ENCODE measurements around the gene DLD. TPM values are rescaled to one million over a fixed set of nuclear protein-coding genes. Genes with fewer than 3 reads are reported as not detected.
"Not testable (repeated sequence)": the region's sequence is repeated elsewhere in the genome, so short reads cannot be mapped to it uniquely, and the experiment has no call there.

The DLD gene
- total RNA-seq (2014; rRNA removed; shearing (Covaris generic)), result 113 and 119 TPM in 2 replicates

GRCh38 chr7:107890962-107891635 lies at the start of gene DLD:
DLD (plus strand) TSS chr7:107891183; CDS start chr7:107891251, 68 bp downstream.
- peaks cover 11% of the 10 kb centered on the region for H3K4me1 ChIP-seq (replicated peaks)
- no peaks in the 10 kb centered on the region for H3K27me3 ChIP-seq (replicated peaks)
- peak within 1 kb of the TSS; percentile 71 for H3K4me3 ChIP-seq
- H3K27ac ChIP-seq, result peak within 1 kb of the TSS; percentile 72
- peaks cover 36% of the 10 kb centered on the region for H3K36me3 ChIP-seq
- peak; percentile 91 for DNase-seq (ENCODE audit: low read depth in 1 of 2, low spot score in 2 of 2)
- H3K9me3 ChIP-seq (replicated peaks), result no peaks in the 10 kb centered on the region

GRCh38 chr7:107842213-107842612 lies 48.8 kb upstream of the DLD start:
- Histone ChIP-seq H3K4me1 (replicated peaks) (no peaks in the 10 kb centered on the region), H3K36me3 (no peaks in the 10 kb centered on the region), H3K4me3 (no peak overlapping the region), H3K27ac (no peak overlapping the region), H3K9me3 (replicated peaks) (no peaks in the 10 kb centered on the region), H3K27me3 (replicated peaks) (no peaks in the 10 kb centered on the region)
- DNase-seq (ENCODE audit: low read depth in 1 of 2, low spot score in 2 of 2), result no peak

- no peak for DNase-seq (ENCODE audit: low read depth in 1 of 2, low spot score in 2 of 2)
- no peaks in the 10 kb centered on the region for H3K4me1 ChIP-seq (replicated peaks)
- no peak overlapping the region for H3K27ac ChIP-seq
- H3K36me3 ChIP-seq, result no peaks in the 10 kb centered on the region
- H3K4me3 ChIP-seq, result no peak overlapping the region
- no peaks in the 10 kb centered on the region for H3K27me3 ChIP-seq (replicated peaks)
- no peaks in the 10 kb centered on the region for H3K9me3 ChIP-seq (replicated peaks)
Observed at GRCh38 chr7:107843184-107843583, 47.8 kb upstream of the DLD start.

GRCh38 chr7:107846324-107846723 lies 44.7 kb upstream of the DLD start:
- Histone ChIP-seq H3K36me3 (no peaks in the 10 kb centered on the region), H3K27me3 (replicated peaks) (0 out of 2 replicates have a peak, but pooled peaks cover 2% of the 10 kb centered on the region), H3K4me3 (no peak overlapping the region), H3K27ac (no peak overlapping the region), H3K4me1 (replicated peaks) (no peaks in the 10 kb centered on the region), H3K9me3 (replicated peaks) (no peaks in the 10 kb centered on the region)
- DNase-seq (ENCODE audit: low read depth in 1 of 2, low spot score in 2 of 2), result no peak

- Histone ChIP-seq H3K4me3 (no peak overlapping the region), H3K4me1 (replicated peaks) (no peaks in the 10 kb centered on the region), H3K9me3 (replicated peaks) (no peaks in the 10 kb centered on the region), H3K27ac (no peak overlapping the region), H3K27me3 (replicated peaks) (0 out of 2 replicates have a peak, but pooled peaks cover 2% of the 10 kb centered on the region), H3K36me3 (no peaks in the 10 kb centered on the region)
- no peak for DNase-seq (ENCODE audit: low read depth in 1 of 2, low spot score in 2 of 2)
Observed at GRCh38 chr7:107847168-107847835, 43.7 kb upstream of the DLD start.

- not testable (repeated sequence) for H3K4me3 ChIP-seq; DNase-seq (ENCODE audit: low read depth in 1 of 2, low spot score in 2 of 2); H3K27ac ChIP-seq; H3K36me3 ChIP-seq; H3K27me3 ChIP-seq (replicated peaks); H3K4me1 ChIP-seq (replicated peaks); H3K9me3 ChIP-seq (replicated peaks)
Observed at GRCh38 chr7:107847836-107848175, 43.2 kb upstream of the DLD start.

- H3K4me3 ChIP-seq; H3K27me3 ChIP-seq (replicated peaks); H3K27ac ChIP-seq; H3K9me3 ChIP-seq (replicated peaks); H3K4me1 ChIP-seq (replicated peaks); DNase-seq (ENCODE audit: low read depth in 1 of 2, low spot score in 2 of 2); H3K36me3 ChIP-seq: not testable (repeated sequence)
Observed at GRCh38 chr7:107848211-107848610, 42.8 kb upstream of the DLD start.

- 0 out of 2 replicates have a peak, but pooled peaks cover 2% of the 10 kb centered on the region for H3K27me3 ChIP-seq (replicated peaks)
- H3K9me3 ChIP-seq (replicated peaks), result no peaks in the 10 kb centered on the region
- no peak for DNase-seq (ENCODE audit: low read depth in 1 of 2, low spot score in 2 of 2)
- no peaks in the 10 kb centered on the region for H3K36me3 ChIP-seq
- H3K27ac ChIP-seq, result no peak overlapping the region
- no peaks in the 10 kb centered on the region for H3K4me1 ChIP-seq (replicated peaks)
- H3K4me3 ChIP-seq, result no peak overlapping the region
Observed at GRCh38 chr7:107850216-107850615, 40.8 kb upstream of the DLD start.

GRCh38 chr7:107850643-107851042 lies 40.3 kb upstream of the DLD start:
- Histone ChIP-seq H3K9me3 (replicated peaks) (no peaks in the 10 kb centered on the region), H3K4me3 (no peak overlapping the region), H3K4me1 (replicated peaks) (no peaks in the 10 kb centered on the region), H3K27me3 (replicated peaks) (0 out of 2 replicates have a peak, but pooled peaks cover 2% of the 10 kb centered on the region), H3K36me3 (no peaks in the 10 kb centered on the region), H3K27ac (no peak overlapping the region)
- no peak for DNase-seq (ENCODE audit: low read depth in 1 of 2, low spot score in 2 of 2)

GRCh38 chr7:107854454-107854853 lies 36.5 kb upstream of the DLD start:
- H3K36me3 ChIP-seq, result no peaks in the 10 kb centered on the region

GRCh38 chr7:107854989-107855388 lies 36.0 kb upstream of the DLD start:
- H3K4me1 ChIP-seq (replicated peaks), result peaks cover 9% of the 10 kb centered on the region
- H3K27ac ChIP-seq, result no peak overlapping the region
- H3K4me3 ChIP-seq, result no peak overlapping the region
- no peak for DNase-seq (ENCODE audit: low read depth in 1 of 2, low spot score in 2 of 2)
- no peaks in the 10 kb centered on the region for H3K27me3 ChIP-seq (replicated peaks)
- no peaks in the 10 kb centered on the region for H3K36me3 ChIP-seq
- H3K9me3 ChIP-seq (replicated peaks), result no peaks in the 10 kb centered on the region

More at GRCh38 chr7:107854454-107854853, 36.5 kb upstream of the DLD start:
- Histone ChIP-seq H3K27ac (no peak overlapping the region), H3K27me3 (replicated peaks) (0 out of 2 replicates have a peak, but pooled peaks cover 2% of the 10 kb centered on the region), H3K4me3 (no peak overlapping the region), H3K4me1 (replicated peaks) (peaks cover 9% of the 10 kb centered on the region), H3K9me3 (replicated peaks) (no peaks in the 10 kb centered on the region)
- no peak for DNase-seq (ENCODE audit: low read depth in 1 of 2, low spot score in 2 of 2)

GRCh38 chr7:107856806-107857540 lies 34.0 kb upstream of the DLD start:
- no peaks in the 10 kb centered on the region for H3K27me3 ChIP-seq (replicated peaks)
- no peak overlapping the region for H3K4me3 ChIP-seq
- no peaks in the 10 kb centered on the region for H3K9me3 ChIP-seq (replicated peaks)
- peaks cover 9% of the 10 kb centered on the region for H3K4me1 ChIP-seq (replicated peaks)
- H3K36me3 ChIP-seq, result no peaks in the 10 kb centered on the region
- no peak overlapping the region for H3K27ac ChIP-seq
- peak in 1 of 2 experiments; percentile 12 for DNase-seq (ENCODE audit: low read depth in 1 of 2, low spot score in 2 of 2)

- no peaks in the 10 kb centered on the region for H3K27me3 ChIP-seq (replicated peaks)
- H3K4me3 ChIP-seq, result no peak overlapping the region
- H3K27ac ChIP-seq, result no peak overlapping the region
- H3K9me3 ChIP-seq (replicated peaks), result no peaks in the 10 kb centered on the region
- no peaks in the 10 kb centered on the region for H3K36me3 ChIP-seq
- no peak for DNase-seq (ENCODE audit: low read depth in 1 of 2, low spot score in 2 of 2)
- H3K4me1 ChIP-seq (replicated peaks), result peaks cover 9% of the 10 kb centered on the region
Observed at GRCh38 chr7:107857541-107857912, 33.5 kb upstream of the DLD start.

GRCh38 chr7:107858280-107858679 lies 32.7 kb upstream of the DLD start:
- Histone ChIP-seq H3K36me3 (no peaks in the 10 kb centered on the region), H3K9me3 (replicated peaks) (no peaks in the 10 kb centered on the region)
- DNase-seq (ENCODE audit: low read depth in 1 of 2, low spot score in 2 of 2), result no peak

More at GRCh38 chr7:107858280-107858679, 32.7 kb upstream of the DLD start:
- Histone ChIP-seq H3K4me3 (no peak overlapping the region), H3K4me1 (replicated peaks) (peaks cover 9% of the 10 kb centered on the region), H3K27ac (no peak overlapping the region), H3K27me3 (replicated peaks) (no peaks in the 10 kb centered on the region)

All from SJSA1 (cell line).